Gastroesophageal sphincter (tissue), 4 donors: ENCODE data around the gene CYP4F12. TPM values are rescaled to one million over a fixed set of nuclear protein-coding genes. Genes with fewer than 3 reads are reported as not detected.

Source experiments
- ATAC-seq: fragments of 150-250 bp; one replicate; pipeline ENCODE4 v1.9.1; 2016; ENCODE audit warnings: mild to moderate bottlenecking, moderate library complexity
- H3K27ac ChIP-seq, 4 donors: fragments of 200-600 bp; sonication (generic) in 3 of 4; 1 replicate in 3 of 4; 2 replicates in 1 of 4; pipeline ENCODE4 v1.5.1; 2016 to 2019
- H3K27me3 ChIP-seq: fragments of 200-600 bp; sonication (generic); one replicate; pipeline ENCODE4 v1.5.1; 2019
- H3K36me3 ChIP-seq, 2 donors: fragments of 200-600 bp; sonication (generic); one replicate each; pipeline ENCODE4 v1.5.1; 2019; ENCODE audit warnings: control low read depth in 1 of 2
- H3K4me1 ChIP-seq, 3 donors: fragments of 200-600 bp; sonication (generic); 1 replicate in 2 of 3; 2 replicates in 1 of 3; pipeline ENCODE4 v1.5.1; 2016 to 2019; ENCODE audit warnings: control low read depth in 2 of 3
- H3K4me3 ChIP-seq, 2 donors: fragments of 200-600 bp; sonication (generic); one replicate each; pipeline ENCODE4 v1.5.1; 2019; ENCODE audit warnings: mild to moderate bottlenecking in 1 of 2, moderate library complexity in 1 of 2
- H3K9me3 ChIP-seq, 3 donors: fragments of 200-600 bp; sonication (generic); one replicate each; pipeline ENCODE4 v1.5.1; 2017 to 2019; ENCODE audit warnings: control low read depth in 2 of 3
- EP300 ChIP-seq: sonication (generic); formaldehyde crosslinking; IDR thresholded peaks from one replicate; pipeline ENCODE4 v1.6.1; 2017; ENCODE audit warnings: antibody characterized with exemption, mild to moderate bottlenecking
- POLR2A ChIP-seq, 2 donors: fragments of 450-650 bp; IDR thresholded peaks; one replicate each; pipeline ENCODE4 v1.6.1; 2017; ENCODE audit warnings: antibody characterized with exemption in 2 of 2, mild to moderate bottlenecking in 2 of 2, moderate library complexity in 1 of 2
- POLR2AphosphoS5 ChIP-seq: sonication (generic); formaldehyde crosslinking; IDR thresholded peaks from one replicate; pipeline ENCODE4 v1.6.1; 2017; ENCODE audit warnings: antibody characterized with exemption
- WGBS, 2 donors: methylation state at CpG; one replicate each; pipeline ENCODE4 v1.1.5; 2018; ENCODE audit warnings: low coverage in 1 of 2; 5-methylcytosine and 5-hydroxymethylcytosine counted together
- total RNA-seq, 4 donors: library from RNA; depleted of rRNA; stranded (reverse); fragments of >200 nt; gene quantifications; one replicate each; pipeline ENCODE4 v1.1.0, GENCODE V29; 2016
- TF ChIP-seq, protein P1 (sequence below), 4 experiments: fragments of 200-600 bp in 2 of 4; fragments of 450-650 bp in 2 of 4; sonication (generic) in 1 of 4; IDR thresholded peaks; one replicate each; pipeline ENCODE4 v1.5.1; 2017 to 2019; ENCODE audit warnings: antibody characterized with exemption in 4 of 4, mild to moderate bottlenecking in 2 of 4, moderate library complexity in 2 of 4

Gene CYP4F12
- total RNA-seq, 4 donors from 2014 or later = 5.1 to 14.1 (median 6.8) TPM

DNA sequence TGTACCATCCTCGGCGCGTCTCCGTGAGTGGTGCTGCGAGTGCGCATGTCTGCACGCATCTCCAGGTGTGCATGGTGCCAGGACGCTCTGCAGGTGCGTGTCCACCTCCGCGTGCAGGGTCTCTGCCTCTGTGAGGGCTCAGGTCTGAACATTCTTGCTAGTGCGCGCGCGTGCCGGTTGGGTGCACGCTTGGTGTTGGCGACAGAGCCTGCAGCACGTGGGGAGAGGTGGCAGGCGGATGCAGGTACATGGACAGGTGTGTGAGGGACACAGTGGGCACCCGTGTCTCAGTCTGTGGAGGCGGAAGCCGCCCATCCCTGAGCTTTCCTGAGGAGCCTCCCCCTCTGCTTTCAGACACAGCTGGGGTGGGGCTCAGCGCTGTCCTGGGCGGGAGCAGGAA is 50.1 kb downstream of the CYP4F12 start:
- ATAC-seq = no peak
- Histone ChIP-seq H3K27me3 (peaks cover 83% of the 10 kb centered on the region), H3K4me3 (no peak overlapping the region), H3K36me3 (no peaks in the 10 kb centered on the region), H3K4me1 (no peaks in the 10 kb centered on the region), H3K9me3 (peaks cover 0 to 8% (median 0%) of the 10 kb centered on the region in 3 donors), H3K27ac (no peak overlapping the region)
- 60% methylated on average over 2 of the region's 25 CpGs; no CpG with 5 or more reads in 1 of the 2 donors for WGBS, 2 donors
- no peak for TF ChIP-seq EP300
- TF ChIP-seq POLR2AphosphoS5 = no peak
- TF ChIP-seq POLR2A (IDR thresholded peaks at IDR 0.05) = no peak
- TF ChIP-seq, protein P1, sequence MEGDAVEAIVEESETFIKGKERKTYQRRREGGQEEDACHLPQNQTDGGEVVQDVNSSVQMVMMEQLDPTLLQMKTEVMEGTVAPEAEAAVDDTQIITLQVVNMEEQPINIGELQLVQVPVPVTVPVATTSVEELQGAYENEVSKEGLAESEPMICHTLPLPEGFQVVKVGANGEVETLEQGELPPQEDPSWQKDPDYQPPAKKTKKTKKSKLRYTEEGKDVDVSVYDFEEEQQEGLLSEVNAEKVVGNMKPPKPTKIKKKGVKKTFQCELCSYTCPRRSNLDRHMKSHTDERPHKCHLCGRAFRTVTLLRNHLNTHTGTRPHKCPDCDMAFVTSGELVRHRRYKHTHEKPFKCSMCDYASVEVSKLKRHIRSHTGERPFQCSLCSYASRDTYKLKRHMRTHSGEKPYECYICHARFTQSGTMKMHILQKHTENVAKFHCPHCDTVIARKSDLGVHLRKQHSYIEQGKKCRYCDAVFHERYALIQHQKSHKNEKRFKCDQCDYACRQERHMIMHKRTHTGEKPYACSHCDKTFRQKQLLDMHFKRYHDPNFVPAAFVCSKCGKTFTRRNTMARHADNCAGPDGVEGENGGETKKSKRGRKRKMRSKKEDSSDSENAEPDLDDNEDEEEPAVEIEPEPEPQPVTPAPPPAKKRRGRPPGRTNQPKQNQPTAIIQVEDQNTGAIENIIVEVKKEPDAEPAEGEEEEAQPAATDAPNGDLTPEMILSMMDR (IDR thresholded peaks at IDR 0.05) = no peak

DNA sequence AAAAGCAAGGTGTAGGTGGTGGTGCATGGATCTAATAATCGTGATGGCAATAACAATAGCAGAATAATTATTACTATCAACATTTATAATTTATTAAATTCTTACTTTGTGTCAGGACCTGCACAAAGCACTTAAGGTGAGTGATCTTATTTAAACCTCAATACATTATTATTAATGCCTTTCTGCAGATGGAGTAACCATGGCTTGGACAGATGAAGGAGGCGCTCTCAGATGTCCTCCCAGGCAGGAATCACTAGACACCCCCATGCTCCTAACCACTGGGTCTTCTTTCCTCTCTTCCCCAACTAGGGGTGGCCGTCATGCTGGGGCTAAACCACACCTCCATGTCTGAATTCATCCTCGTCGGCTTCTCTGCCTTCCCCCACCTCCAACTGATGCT is 54.8 kb downstream of the CYP4F12 start, which contains the start of gene OR10H2:
TSS of gene OR10H2 (plus strand) at position 301 of the 400 bp plus-strand sequence. CDS start at position 321, 20 bp downstream.
- WGBS, 2 donors = 71 to 78% methylated on average over 4 to 5 of the region's 5 CpGs

DNA sequence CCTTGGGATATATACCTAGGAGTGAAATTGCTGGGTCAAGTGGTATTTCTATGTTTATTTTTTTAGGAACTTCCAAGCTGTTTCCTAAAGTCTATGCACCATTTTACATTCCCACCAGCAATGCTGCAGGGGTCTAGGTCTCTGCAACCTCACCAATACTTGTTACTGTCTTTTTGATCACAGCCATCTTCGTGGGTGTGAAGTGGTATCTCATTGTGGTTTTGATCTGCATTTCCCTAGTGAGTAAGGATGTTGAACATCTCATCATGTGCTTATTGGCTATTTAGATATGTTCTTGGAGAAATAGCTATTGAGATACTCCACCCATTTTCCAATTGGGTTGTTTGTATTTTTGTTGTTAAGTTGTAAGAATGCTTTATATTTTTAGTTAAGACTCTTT is 57.7 kb downstream of the CYP4F12 start:
- Histone ChIP-seq H3K27me3 (peaks cover 28% of the 10 kb centered on the region), H3K4me3 (no peak overlapping the region), H3K9me3 (no peaks in the 10 kb centered on the region), H3K27ac (no peak overlapping the region), H3K4me1 (no peaks in the 10 kb centered on the region), H3K36me3 (no peaks in the 10 kb centered on the region)
- 33 to 47% methylated on average over 1 of the region's 1 CpG for WGBS, 2 donors
- TF ChIP-seq EP300 (no peak), POLR2A (IDR thresholded peaks at IDR 0.05) (no peak), POLR2AphosphoS5 (no peak)
- TF ChIP-seq, protein P1 (IDR thresholded peaks at IDR 0.05) = no peak
- no peak for ATAC-seq

More for the DNA sequence above, 54.8 kb downstream of the CYP4F12 start, which contains the start of gene OR10H2:
- TF ChIP-seq, protein P1 (IDR thresholded peaks at IDR 0.05) = no peak
- TF ChIP-seq POLR2A (IDR thresholded peaks at IDR 0.05) (no peak), POLR2AphosphoS5 (no peak), EP300 (no peak)
- Histone ChIP-seq H3K4me1 (no peaks in the 10 kb centered on the region), H3K27ac (no peak within 1 kb of the TSS), H3K4me3 (no peak within 1 kb of the TSS), H3K9me3 (no peaks in the 10 kb centered on the region), H3K27me3 (peaks cover 57% of the 10 kb centered on the region), H3K36me3 (no peaks in the 10 kb centered on the region)
- ATAC-seq = no peak

DNA sequence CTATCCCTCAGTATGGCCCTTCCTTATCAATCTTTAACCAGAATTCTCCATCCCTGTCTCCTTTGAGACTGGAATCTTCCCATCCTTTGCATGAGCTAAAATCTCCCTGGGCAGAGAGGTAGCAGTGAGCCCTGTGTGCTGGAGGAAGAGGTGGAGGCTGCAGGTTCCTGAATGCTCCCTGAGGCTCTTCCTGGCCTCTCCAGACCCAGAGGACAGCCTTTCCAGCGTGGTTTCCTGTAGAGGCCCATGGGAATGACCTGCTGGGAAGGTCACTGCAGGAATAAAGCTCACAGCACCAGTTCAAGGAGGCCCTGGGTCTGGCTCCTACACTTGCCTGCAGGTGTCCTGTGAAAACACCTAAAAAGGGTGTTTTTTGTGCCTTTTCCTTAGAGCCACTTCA is 59.5 kb downstream of the CYP4F12 start:
- no peak for ATAC-seq
- TF ChIP-seq EP300 (no peak), POLR2A (IDR thresholded peaks at IDR 0.05) (no peak), POLR2AphosphoS5 (no peak)
- TF ChIP-seq, protein P1 (IDR thresholded peaks at IDR 0.05) = no peak
- WGBS, 2 donors = no CpG with 5 or more reads among the region's 1 CpG
- H3K4me1 ChIP-seq = no peaks in the 10 kb centered on the region
- no peak overlapping the region for H3K27ac ChIP-seq
- peaks cover 13% of the 10 kb centered on the region for H3K27me3 ChIP-seq
- H3K4me3 ChIP-seq = no peak overlapping the region
- H3K9me3 ChIP-seq = no peaks in the 10 kb centered on the region
- H3K36me3 ChIP-seq = no peaks in the 10 kb centered on the region

DNA sequence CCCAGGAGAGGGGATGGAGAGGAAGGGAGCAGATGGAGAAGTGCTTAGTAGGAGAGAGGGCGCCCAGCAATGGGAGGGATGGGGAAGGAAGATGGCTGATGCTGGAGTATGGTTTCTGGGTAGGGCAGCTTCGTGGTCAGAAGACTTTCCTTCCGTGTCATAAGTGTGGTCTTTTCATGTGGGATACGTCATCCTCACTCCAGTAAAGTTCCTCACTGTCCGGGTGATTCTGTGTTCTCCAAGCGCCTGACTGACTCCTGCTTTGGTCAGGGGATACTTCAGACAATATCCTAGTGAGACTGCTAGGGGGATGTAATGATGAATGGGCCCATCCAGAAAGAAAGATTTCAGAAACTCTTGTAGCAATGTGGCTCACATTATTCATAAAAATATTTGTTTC is 61.0 kb downstream of the CYP4F12 start:
- no peak for ATAC-seq
- Histone ChIP-seq H3K27ac (no peak overlapping the region), H3K4me1 (no peaks in the 10 kb centered on the region), H3K4me3 (no peak overlapping the region), H3K9me3 (no peaks in the 10 kb centered on the region), H3K36me3 (no peaks in the 10 kb centered on the region), H3K27me3 (no peaks in the 10 kb centered on the region)
- WGBS, 2 donors = 52 to 68% methylated on average over 6 of the region's 6 CpGs
- TF ChIP-seq, protein P1 (IDR thresholded peaks at IDR 0.05) = no peak
- TF ChIP-seq EP300 (no peak), POLR2AphosphoS5 (no peak), POLR2A (IDR thresholded peaks at IDR 0.05) (no peak)
